ENCODE data around the gene APBA1.

APBA1 gene

DNA sequence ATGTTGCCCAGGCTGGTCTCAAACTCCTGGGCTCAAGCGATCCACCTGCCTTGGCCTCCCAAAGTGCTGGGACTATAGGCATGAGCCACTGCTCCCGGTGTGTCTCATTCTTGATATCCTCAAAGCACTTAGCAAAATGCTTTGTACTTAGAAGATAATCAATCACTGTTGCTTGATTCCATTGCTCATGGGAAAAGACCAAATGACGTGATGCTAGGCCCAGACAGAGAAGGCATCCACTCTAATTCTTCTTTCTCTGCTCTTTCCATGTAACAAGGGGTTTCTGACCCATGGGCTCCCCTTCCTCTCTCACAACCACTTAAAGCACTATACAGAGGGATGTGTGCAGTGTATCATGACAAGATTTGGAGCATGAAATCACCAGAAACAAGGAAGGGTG is 83.0 kb downstream of the APBA1 start:
- Histone ChIP-seq H3K4me3 (ENCODE audit: low read length) (no peak overlapping the region), H3K9me3 (ENCODE audit: insufficient read depth, low read depth, low read length) (no peaks in the 10 kb centered on the region), H3K27ac (ENCODE audit: low read depth, low read length) (no peak overlapping the region), H3K4me1 (ENCODE audit: insufficient read depth, low read length) (no peaks in the 10 kb centered on the region), H3K36me3 (ENCODE audit: insufficient read depth, low read length) (no peaks in the 10 kb centered on the region), H3K27me3 (ENCODE audit: insufficient read depth, low read length) (peaks cover 33% of the 10 kb centered on the region), H3K9ac (ENCODE audit: low read depth, low read length) (no peak overlapping the region)
- 94% methylated on average over 3 of the region's 3 CpGs for WGBS

DNA sequence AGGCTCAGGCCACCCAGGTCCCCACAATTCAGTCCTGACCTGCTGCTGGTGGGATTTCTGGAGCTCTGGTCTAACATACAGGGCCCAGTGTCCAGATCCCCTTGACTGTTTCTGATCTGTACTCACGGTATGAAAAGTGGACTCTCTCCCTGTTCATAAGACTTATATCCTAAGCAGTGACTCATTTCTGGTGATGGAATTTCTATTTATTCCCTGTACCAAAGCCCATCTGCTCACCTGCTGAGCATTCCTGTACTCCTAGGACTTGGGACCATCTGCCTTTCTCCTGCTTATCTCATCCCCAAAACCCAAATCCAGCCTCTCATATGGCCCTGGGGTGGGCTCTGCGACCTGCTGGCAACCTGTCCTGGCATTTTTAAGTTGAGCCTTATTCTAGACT is 86.6 kb downstream of the APBA1 start:
- Histone ChIP-seq H3K9ac (ENCODE audit: low read depth, low read length) (no peak overlapping the region), H3K27me3 (ENCODE audit: insufficient read depth, low read length) (peaks cover 68% of the 10 kb centered on the region)

DNA sequence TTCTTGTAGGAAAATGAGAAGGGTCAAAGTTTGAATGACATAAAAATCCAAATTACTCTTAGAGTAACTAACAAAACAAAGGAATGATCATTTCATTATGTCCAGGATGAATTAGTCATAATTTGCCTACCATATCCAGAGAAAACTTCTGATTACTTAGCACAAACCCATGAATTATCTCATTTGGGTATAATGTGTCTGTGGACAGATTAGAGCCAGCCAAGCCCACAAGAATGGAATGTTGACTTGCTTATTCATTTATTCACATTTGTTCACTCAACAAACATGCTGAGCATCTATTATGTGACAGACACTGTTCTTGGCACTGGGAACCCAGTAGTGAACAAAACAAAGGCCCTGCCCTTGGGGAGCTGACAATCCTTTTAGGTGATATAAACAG is 87.4 kb downstream of the APBA1 start:
- H3K27ac ChIP-seq (ENCODE audit: low read depth, low read length) = no peak overlapping the region
- no peaks in the 10 kb centered on the region for H3K9me3 ChIP-seq (ENCODE audit: insufficient read depth, low read depth, low read length)
- H3K4me3 ChIP-seq (ENCODE audit: low read length) = no peak overlapping the region
- H3K36me3 ChIP-seq (ENCODE audit: insufficient read depth, low read length) = no peaks in the 10 kb centered on the region
- peaks cover 76% of the 10 kb centered on the region for H3K27me3 ChIP-seq (ENCODE audit: insufficient read depth, low read length)
- H3K9ac ChIP-seq (ENCODE audit: low read depth, low read length) = no peak overlapping the region
- peaks cover 6% of the 10 kb centered on the region for H3K4me1 ChIP-seq (ENCODE audit: insufficient read depth, low read length)

More for the DNA sequence above, 86.6 kb downstream of the APBA1 start:
- no peaks in the 10 kb centered on the region for H3K9me3 ChIP-seq (ENCODE audit: insufficient read depth, low read depth, low read length)
- H3K4me1 ChIP-seq (ENCODE audit: insufficient read depth, low read length) = peaks cover 6% of the 10 kb centered on the region
- no peak overlapping the region for H3K4me3 ChIP-seq (ENCODE audit: low read length)
- 90% methylated on average over 2 of the region's 2 CpGs for WGBS
- no peak overlapping the region for H3K27ac ChIP-seq (ENCODE audit: low read depth, low read length)
- no peaks in the 10 kb centered on the region for H3K36me3 ChIP-seq (ENCODE audit: insufficient read depth, low read length)

DNA sequence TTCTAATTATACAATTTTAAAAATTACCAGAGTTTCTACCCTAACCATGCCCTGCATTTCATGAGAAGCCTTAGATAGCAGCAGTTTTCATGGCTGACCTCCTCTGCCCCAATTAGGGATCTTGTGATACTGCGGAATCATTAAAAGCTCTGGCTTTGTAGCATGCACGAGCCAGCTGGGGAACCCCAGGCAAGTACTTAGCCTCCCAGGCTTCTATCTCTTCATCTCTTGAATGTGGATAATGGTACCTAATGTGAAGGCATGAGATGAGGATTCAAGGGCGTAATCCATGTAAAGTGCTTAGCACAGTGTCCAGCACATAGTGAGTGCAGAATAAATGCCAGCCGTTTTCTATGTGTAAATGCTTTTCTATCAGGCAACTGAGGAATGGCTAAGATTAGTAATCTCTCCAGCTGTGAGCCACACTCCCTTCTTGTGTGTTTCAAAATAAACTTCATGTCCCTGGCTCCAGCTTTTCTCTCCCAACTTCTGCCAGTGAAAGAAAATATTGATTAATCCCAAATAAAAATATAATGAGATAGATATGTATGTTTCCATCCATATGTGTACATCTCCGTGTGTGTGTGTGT is 88.4 kb downstream of the APBA1 start:
- no peak overlapping the region for H3K27ac ChIP-seq (ENCODE audit: low read depth, low read length)
- H3K27me3 ChIP-seq (ENCODE audit: insufficient read depth, low read length) = peaks cover 87% of the 10 kb centered on the region
- H3K36me3 ChIP-seq (ENCODE audit: insufficient read depth, low read length) = no peaks in the 10 kb centered on the region
- WGBS = 88% methylated on average over 5 of the region's 5 CpGs
- no peaks in the 10 kb centered on the region for H3K9me3 ChIP-seq (ENCODE audit: insufficient read depth, low read depth, low read length)
- H3K4me3 ChIP-seq (ENCODE audit: low read length) = no peak overlapping the region
- peaks cover 6% of the 10 kb centered on the region for H3K4me1 ChIP-seq (ENCODE audit: insufficient read depth, low read length)
- H3K9ac ChIP-seq (ENCODE audit: low read depth, low read length) = no peak overlapping the region

DNA sequence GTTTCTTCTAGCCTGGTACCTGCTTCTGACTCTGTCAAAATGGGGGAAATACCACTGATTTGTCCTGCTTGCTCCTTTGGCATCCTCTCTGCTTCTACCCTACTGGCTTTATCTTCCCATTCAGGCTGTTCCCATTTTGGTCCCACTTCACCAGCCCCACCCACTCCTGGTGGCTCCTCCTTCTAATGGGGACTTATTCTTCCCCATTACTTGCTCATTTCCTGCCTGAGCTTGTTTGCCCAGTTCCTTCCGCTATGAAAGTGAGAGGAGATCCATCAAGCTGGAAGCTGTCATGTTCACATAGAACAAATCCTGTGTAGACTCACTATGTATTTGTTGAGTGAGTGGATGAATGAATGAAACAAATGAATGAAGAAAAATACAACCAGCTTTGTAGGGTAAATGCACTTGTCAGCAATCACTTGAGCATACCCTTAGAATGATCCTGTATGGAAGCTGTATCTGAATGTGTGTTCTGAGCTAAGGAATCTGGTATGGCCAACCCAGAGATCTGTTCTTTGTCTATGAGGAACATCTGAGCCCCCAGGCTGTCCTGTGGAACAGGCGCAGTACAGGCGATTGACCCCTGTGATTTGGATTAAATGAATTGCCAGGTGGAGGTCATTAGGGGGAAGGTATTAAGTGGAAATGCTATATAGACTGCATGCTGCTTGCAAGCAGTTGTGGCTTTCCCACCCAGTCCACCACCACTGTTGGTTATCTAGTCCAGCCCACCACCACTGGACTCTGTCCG is 89.5 kb downstream of the APBA1 start:
- Histone ChIP-seq H3K4me3 (ENCODE audit: low read length) (no peak overlapping the region), H3K27me3 (ENCODE audit: insufficient read depth, low read length) (peaks cover 97% of the 10 kb centered on the region), H3K27ac (ENCODE audit: low read depth, low read length) (no peak overlapping the region), H3K4me1 (ENCODE audit: insufficient read depth, low read length) (peaks cover 6% of the 10 kb centered on the region), H3K9me3 (ENCODE audit: insufficient read depth, low read depth, low read length) (no peaks in the 10 kb centered on the region), H3K36me3 (ENCODE audit: insufficient read depth, low read length) (no peaks in the 10 kb centered on the region), H3K9ac (ENCODE audit: low read depth, low read length) (no peak overlapping the region)
- 96% methylated on average over 4 of the region's 4 CpGs for WGBS

DNA sequence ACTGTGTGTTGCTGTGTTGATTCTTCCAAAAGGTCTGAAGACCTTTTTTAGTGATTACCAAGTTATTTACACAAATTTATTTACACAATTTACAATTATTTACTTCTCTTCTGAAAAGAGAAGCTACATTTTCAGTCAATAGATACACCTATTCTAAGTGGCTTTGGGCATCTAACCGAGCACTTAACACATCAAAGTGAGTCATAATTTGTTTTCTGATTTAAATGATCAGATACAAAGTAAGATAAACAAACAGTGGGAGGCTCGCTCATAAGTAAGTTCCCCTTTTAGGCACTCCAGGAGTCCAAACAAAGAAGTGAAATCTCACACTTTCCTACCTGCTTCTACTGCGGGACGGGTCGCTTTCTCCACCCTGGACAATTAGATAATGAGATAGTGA is 90.2 kb downstream of the APBA1 start:
- no peak overlapping the region for H3K4me3 ChIP-seq (ENCODE audit: low read length)
- H3K36me3 ChIP-seq (ENCODE audit: insufficient read depth, low read length) = no peaks in the 10 kb centered on the region
- peaks cover 6% of the 10 kb centered on the region for H3K4me1 ChIP-seq (ENCODE audit: insufficient read depth, low read length)
- H3K9me3 ChIP-seq (ENCODE audit: insufficient read depth, low read depth, low read length) = no peaks in the 10 kb centered on the region
- H3K9ac ChIP-seq (ENCODE audit: low read depth, low read length) = no peak overlapping the region
- no peak overlapping the region for H3K27ac ChIP-seq (ENCODE audit: low read depth, low read length)
- H3K27me3 ChIP-seq (ENCODE audit: insufficient read depth, low read length) = peaks cover 91% of the 10 kb centered on the region
- WGBS = 22% methylated on average over 2 of the region's 5 CpGs

DNA sequence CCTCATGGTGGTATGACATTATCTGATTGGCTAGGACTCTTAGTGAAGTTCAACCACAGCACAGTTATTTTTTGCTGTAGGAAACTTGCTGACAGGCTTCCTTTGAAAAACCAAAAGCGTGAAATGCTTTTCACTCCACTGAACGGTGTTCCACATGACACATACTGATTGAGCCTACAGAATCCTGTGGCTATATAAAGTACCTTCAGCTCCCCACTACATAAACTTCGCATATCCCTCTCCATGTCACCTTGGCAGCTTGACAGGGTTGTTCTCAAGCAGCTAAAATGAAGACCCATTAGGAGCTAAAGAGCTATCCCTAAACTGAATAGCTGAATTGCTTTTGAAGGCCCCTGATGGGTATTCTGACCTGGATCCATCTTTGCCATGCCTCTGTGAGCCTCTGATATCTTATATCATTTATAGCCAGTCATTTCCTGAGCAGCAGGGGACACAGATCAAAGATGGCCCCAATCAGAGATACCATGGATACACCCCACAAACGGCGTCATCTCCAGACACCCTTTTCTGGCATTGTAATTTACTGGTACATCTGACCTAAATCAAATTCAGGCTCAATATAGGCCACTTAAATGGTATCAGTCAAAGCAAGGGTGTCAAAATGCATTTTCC is 91.5 kb downstream of the APBA1 start:
- 90% methylated on average over 5 of the region's 5 CpGs for WGBS
- Histone ChIP-seq H3K9me3 (ENCODE audit: insufficient read depth, low read depth, low read length) (no peaks in the 10 kb centered on the region), H3K9ac (ENCODE audit: low read depth, low read length) (no peak overlapping the region), H3K4me3 (ENCODE audit: low read length) (no peak overlapping the region), H3K27me3 (ENCODE audit: insufficient read depth, low read length) (peaks cover 80% of the 10 kb centered on the region), H3K36me3 (ENCODE audit: insufficient read depth, low read length) (no peaks in the 10 kb centered on the region), H3K4me1 (ENCODE audit: insufficient read depth, low read length) (peaks cover 6% of the 10 kb centered on the region), H3K27ac (ENCODE audit: low read depth, low read length) (no peak overlapping the region)

DNA sequence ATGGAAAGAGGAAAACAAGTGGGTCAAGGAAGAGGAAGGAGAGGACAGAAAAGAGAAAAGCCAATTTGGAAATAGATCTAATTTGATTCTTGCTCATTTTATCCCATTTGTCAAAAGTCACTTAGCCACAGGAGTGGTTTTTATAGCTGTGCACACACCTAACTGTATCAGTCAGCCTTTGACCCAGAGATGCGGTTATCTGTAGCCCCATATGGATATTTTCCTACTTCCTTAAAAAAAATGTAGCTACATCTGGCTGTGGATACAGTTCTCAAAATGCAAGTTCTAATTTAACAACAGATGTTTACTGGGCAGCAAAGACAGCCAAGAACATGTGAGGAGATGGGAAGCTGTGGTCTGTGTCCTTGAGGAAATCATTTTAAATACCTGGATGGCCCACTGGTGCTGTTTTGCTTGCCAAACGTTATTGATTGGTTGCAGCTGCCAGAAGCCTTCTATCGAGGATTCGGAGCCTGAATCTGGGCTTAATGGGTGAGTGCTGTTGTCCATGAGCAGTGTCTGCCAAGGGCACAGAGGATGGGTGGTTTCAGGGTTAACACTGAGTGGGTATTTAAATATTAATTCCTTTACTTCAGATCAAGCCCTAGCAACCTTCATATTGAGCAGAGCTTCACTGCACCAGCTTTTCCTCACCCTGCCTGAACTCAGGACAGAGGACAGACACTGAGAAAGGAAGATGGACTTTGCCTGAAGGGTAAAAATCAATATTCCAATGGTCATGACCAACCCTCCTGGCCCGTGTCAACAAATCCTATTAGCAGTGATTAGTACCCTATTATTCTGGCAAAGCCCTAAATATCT is 92.2 kb downstream of the APBA1 start:
- Histone ChIP-seq H3K4me3 (ENCODE audit: low read length) (no peak overlapping the region), H3K27ac (ENCODE audit: low read depth, low read length) (no peak overlapping the region), H3K36me3 (ENCODE audit: insufficient read depth, low read length) (no peaks in the 10 kb centered on the region), H3K27me3 (ENCODE audit: insufficient read depth, low read length) (peaks cover 72% of the 10 kb centered on the region), H3K9me3 (ENCODE audit: insufficient read depth, low read depth, low read length) (no peaks in the 10 kb centered on the region), H3K4me1 (ENCODE audit: insufficient read depth, low read length) (peaks cover 6% of the 10 kb centered on the region), H3K9ac (ENCODE audit: low read depth, low read length) (no peak overlapping the region)
- 86% methylated on average over 5 of the region's 5 CpGs for WGBS

DNA sequence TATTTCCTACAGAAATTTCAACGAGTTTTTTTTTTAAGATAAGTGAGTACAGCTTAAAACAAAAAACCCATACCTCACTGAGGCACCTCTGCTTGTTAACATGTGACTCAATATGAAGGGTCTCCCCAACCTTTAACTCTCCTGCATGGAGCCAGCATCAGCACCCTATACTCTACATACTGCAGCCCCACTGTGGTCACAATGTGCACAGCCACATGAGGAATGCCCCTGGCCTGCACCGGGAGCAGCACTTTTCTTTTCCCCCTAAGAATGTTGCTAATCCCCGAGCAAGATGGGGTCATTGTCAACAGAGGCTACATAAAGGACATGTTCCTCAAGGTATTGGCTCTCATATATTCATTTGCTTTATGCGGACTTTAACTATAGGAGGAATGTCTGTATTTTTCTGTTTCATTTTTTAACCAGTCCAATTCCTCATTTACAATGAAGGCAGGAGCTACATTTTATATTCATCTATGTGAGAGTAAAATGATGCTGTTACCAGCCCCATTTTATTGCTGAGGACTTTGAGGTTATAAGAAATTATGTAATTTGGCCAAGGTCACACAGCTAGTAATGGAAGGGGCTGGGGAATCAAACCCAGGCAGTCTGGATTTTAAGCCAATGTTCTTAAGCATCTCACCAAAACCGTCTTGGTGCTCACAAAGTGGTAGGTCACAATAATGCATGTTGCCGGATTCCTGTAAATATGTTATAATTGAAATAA is 93.0 kb downstream of the APBA1 start:
- H3K4me3 ChIP-seq (ENCODE audit: low read length) = no peak overlapping the region
- peaks cover 65% of the 10 kb centered on the region for H3K27me3 ChIP-seq (ENCODE audit: insufficient read depth, low read length)
- no peak overlapping the region for H3K9ac ChIP-seq (ENCODE audit: low read depth, low read length)
- WGBS = 82% methylated on average over 4 of the region's 6 CpGs
- no peak overlapping the region for H3K27ac ChIP-seq (ENCODE audit: low read depth, low read length)
- no peaks in the 10 kb centered on the region for H3K9me3 ChIP-seq (ENCODE audit: insufficient read depth, low read depth, low read length)
- H3K36me3 ChIP-seq (ENCODE audit: insufficient read depth, low read length) = no peaks in the 10 kb centered on the region
- H3K4me1 ChIP-seq (ENCODE audit: insufficient read depth, low read length) = peaks cover 6% of the 10 kb centered on the region

DNA sequence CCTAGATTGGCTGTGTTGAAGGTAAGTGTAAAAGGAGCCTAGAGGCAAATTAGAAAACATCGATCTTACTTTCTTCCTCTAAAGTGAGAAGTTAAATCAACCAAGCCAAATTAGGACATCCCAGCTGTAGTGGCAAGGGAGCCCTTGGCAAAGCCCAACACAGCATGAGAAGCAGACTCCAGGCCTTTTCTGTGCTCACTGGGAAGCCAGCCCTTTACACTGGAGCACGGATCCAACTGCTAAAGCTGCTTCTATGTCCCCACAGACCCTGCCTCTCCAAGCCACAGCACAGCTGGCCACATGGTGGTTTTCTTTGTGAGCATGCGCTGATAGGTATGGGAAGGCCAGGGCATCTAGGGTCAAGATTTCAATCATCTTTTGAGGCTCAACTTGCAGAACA is 94.1 kb downstream of the APBA1 start:
- H3K27ac ChIP-seq (ENCODE audit: low read depth, low read length) = no peak overlapping the region
- H3K9me3 ChIP-seq (ENCODE audit: insufficient read depth, low read depth, low read length) = no peaks in the 10 kb centered on the region
- no peak overlapping the region for H3K4me3 ChIP-seq (ENCODE audit: low read length)
- peaks cover 53% of the 10 kb centered on the region for H3K27me3 ChIP-seq (ENCODE audit: insufficient read depth, low read length)
- H3K4me1 ChIP-seq (ENCODE audit: insufficient read depth, low read length) = peaks cover 6% of the 10 kb centered on the region
- no peaks in the 10 kb centered on the region for H3K36me3 ChIP-seq (ENCODE audit: insufficient read depth, low read length)
- no peak overlapping the region for H3K9ac ChIP-seq (ENCODE audit: low read depth, low read length)
- WGBS = 80% methylated on average over 3 of the region's 3 CpGs

Data from HUES64 (cell line).